HEK293T (cell line): ENCODE data around the gene REPIN1.

Experiments used
- CTBP1 ChIP-seq: fragments of 450-650 bp; IDR thresholded peaks from 2 replicates; pipeline ENCODE4 v1.6.1; 2016; ENCODE audit warnings: borderline replicate concordance
- FOXM1 ChIP-seq: fragments of 450-650 bp; IDR thresholded peaks from 2 replicates; pipeline ENCODE4 v1.6.1; 2017; ENCODE audit warnings: mild to moderate bottlenecking, borderline replicate concordance
- HDGF ChIP-seq: fragments of 450-650 bp; IDR thresholded peaks from 2 replicates; pipeline ENCODE4 v1.6.1; 2017; ENCODE audit warnings: antibody characterized with exemption, borderline replicate concordance
- LEF1 ChIP-seq: fragments of 450-650 bp; IDR thresholded peaks from 2 replicates; pipeline ENCODE4 v1.6.1; 2017; ENCODE audit warnings: mild to moderate bottlenecking, borderline replicate concordance
- NFRKB ChIP-seq: fragments of 450-650 bp; IDR thresholded peaks from 2 replicates; pipeline ENCODE4 v1.6.1; 2016; ENCODE audit warnings: mild to moderate bottlenecking, moderate library complexity
- SP1 ChIP-seq: fragments of 450-650 bp; IDR thresholded peaks from 2 replicates; pipeline ENCODE4 v1.6.1; 2017
- TF ChIP-seq, protein P1 (sequence below): fragments of 450-650 bp; IDR thresholded peaks from 2 replicates; pipeline ENCODE4 v1.6.1; 2016

DNA sequence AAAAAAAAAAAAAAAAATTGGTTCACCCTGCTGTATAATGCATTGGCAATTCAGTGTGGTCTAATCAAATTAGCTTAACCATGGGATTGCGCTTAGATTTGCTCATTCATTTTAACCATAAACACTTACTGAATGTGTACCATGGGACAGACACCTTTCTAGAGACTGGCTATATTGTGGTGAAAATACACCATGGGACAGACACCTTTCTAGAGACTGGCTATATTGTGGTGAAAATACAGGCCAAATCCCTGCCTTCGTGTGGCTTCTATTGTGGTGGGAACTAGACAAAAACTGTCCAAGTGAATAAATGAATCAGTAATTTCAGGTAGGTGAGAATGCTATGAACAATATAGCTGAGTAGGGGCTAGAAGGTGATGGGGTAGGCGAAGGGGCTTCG lies 10.2 kb upstream of the REPIN1 start:
- TF ChIP-seq FOXM1 (no peak), LEF1 (no peak), CTBP1 (no peak), SP1 (no peak), HDGF (no peak), NFRKB (no peak)
- TF ChIP-seq, protein P1, sequence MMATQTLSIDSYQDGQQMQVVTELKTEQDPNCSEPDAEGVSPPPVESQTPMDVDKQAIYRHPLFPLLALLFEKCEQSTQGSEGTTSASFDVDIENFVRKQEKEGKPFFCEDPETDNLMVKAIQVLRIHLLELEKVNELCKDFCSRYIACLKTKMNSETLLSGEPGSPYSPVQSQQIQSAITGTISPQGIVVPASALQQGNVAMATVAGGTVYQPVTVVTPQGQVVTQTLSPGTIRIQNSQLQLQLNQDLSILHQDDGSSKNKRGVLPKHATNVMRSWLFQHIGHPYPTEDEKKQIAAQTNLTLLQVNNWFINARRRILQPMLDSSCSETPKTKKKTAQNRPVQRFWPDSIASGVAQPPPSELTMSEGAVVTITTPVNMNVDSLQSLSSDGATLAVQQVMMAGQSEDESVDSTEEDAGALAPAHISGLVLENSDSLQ, result no peak
